Transverse colon (tissue), 4 donors: Measurements from ENCODE around the gene LRRC4C. TPM values are rescaled to one million over a fixed set of nuclear protein-coding genes. Genes with fewer than 3 reads are reported as not detected.

Source experiments
- DNase-seq: peaks from one replicate; pipeline ENCODE4 v3.0.0-alpha.2; 2019
- H3K27ac ChIP-seq, 4 donors: fragments of 200-600 bp; sonication (generic); 2 replicates each; pipeline ENCODE4 v1.5.1; 2016 to 2018; ENCODE audit warnings: inconsistent platforms in 4 of 4
- H3K27me3 ChIP-seq: fragments of 200-600 bp; sonication (generic); 2 replicates; pipeline ENCODE4 v1.5.1; 2017; ENCODE audit warnings: inconsistent platforms
- H3K36me3 ChIP-seq, 4 donors: fragments of 200-600 bp; sonication (generic); 2 replicates each; pipeline ENCODE4 v1.5.1; 2017 to 2019; ENCODE audit warnings: inconsistent platforms in 4 of 4
- H3K4me1 ChIP-seq, 4 donors: fragments of 200-600 bp; sonication (generic); 2 replicates each; pipeline ENCODE4 v1.5.1; 2017 to 2020; ENCODE audit warnings: inconsistent platforms in 4 of 4
- H3K4me3 ChIP-seq, 4 donors: fragments of 200-600 bp; sonication (generic); 1 replicate in 1 of 4; 2 replicates in 3 of 4; pipeline versions ENCODE4 v1.5.1 to v1.6.1; 2017 to 2019; ENCODE audit warnings: inconsistent platforms in 4 of 4
- H3K9me3 ChIP-seq, 2 donors: fragments of 200-600 bp; sonication (generic); 2 replicates each; pipeline ENCODE4 v1.5.1; 2017 to 2019; ENCODE audit warnings: inconsistent platforms in 2 of 2
- EP300 ChIP-seq: sonication (generic); formaldehyde crosslinking; IDR thresholded peaks from one replicate; pipeline ENCODE4 v1.6.1; 2017; ENCODE audit warnings: antibody characterized with exemption, low read depth
- POLR2A ChIP-seq: fragments of 450-650 bp; IDR thresholded peaks from one replicate; pipeline ENCODE4 v1.6.1; 2016; ENCODE audit warnings: antibody characterized with exemption, mild to moderate bottlenecking, moderate library complexity
- POLR2AphosphoS5 ChIP-seq, 3 donors: sonication (generic); formaldehyde crosslinking; IDR thresholded peaks; one replicate each; pipeline ENCODE4 v1.6.1; 2016; ENCODE audit warnings: antibody characterized with exemption in 3 of 3
- WGBS, 2 donors: methylation state at CpG; one replicate each; pipeline ENCODE4 v1.1.5; 2018; ENCODE audit warnings: low coverage in 1 of 2; 5-methylcytosine and 5-hydroxymethylcytosine counted together
- in situ Hi-C, 4 donors: fragments of 200-750 bp; cut with MboI; loops; one replicate each; pipeline versions ENCODE4 v1.15.0 to v1.15.1; 2017; ENCODE audit warnings: low sequenced_read_pairs in 3 of 4, low pct_ligation_motif_present in 1 of 4, low pct_unique_long_range_greater_than_20kb in 1 of 4
- intact Hi-C: fragments of 100-400 bp; cut with DNase I; formaldehyde crosslinking; loops from one replicate; pipeline ENCODE4 v1.15.1; 2023; ENCODE audit warnings: low total_unique reads
- total RNA-seq, 4 donors: library from RNA; depleted of rRNA; stranded (reverse); fragments of >200 nt; gene quantifications; one replicate each; pipeline ENCODE4 v1.1.0, GENCODE V29; 2016
- TF ChIP-seq, protein P1 (sequence below), 5 experiments: fragments of 200-600 bp in 3 of 5; fragments of 450-650 bp in 2 of 5; sonication (generic) in 3 of 5; IDR thresholded peaks; 1 replicate in 2 of 5; 2 replicates in 3 of 5; pipeline ENCODE4 v1.5.1; 2016 to 2017; ENCODE audit warnings: antibody characterized with exemption in 5 of 5, inconsistent platforms in 3 of 5, mild to moderate bottlenecking in 2 of 5, moderate library complexity in 1 of 5

LRRC4C gene
- total RNA-seq, 4 donors from 2014 or later, result 0.55 to 1.9 (median 0.64) TPM; not detected in 1

DNA sequence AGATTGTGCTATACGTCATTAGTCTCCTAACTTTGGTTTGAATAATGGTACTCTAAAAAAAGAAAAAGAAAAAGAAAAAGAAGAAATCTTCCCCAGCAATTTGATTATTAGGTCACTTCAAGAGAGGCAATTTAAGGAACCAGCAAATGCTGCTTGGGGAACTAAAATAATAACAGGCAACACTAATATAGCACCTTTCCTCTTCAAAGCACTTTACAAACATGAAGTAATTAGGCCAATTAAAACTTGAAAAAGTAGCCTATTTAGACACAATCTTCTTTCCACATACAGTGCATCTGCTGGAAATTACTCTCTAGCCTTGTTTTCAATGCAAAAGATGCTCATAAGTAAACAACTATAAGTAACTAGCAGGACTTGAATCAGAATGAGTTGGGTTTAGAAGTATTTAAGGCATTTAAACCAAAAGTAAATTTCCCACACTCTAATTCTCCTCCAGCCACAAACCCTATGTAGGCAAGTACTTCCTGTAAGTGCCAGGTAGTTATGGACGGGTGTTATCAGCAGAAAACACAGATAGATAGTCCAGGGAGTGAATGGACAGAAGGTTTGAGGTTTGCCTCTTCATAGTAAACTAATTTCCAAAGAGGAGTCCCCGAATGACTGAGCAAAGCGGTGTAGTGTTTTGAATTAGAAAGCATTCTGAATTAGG, 44.5 kb downstream of the LRRC4C start:
- H3K4me3 ChIP-seq, result no peak overlapping the region
- no peaks in the 10 kb centered on the region for H3K36me3 ChIP-seq
- no peaks in the 10 kb centered on the region for H3K9me3 ChIP-seq
- no peaks in the 10 kb centered on the region for H3K27me3 ChIP-seq
- no peak for DNase-seq
- H3K4me1 ChIP-seq, result no peaks in the 10 kb centered on the region
- intact Hi-C loops (no loop called here), in situ Hi-C loops (no loop called here)
- no peak overlapping the region for H3K27ac ChIP-seq
- TF ChIP-seq EP300 (no peak), POLR2AphosphoS5 (IDR thresholded peaks at IDR 0.05) (no peak), POLR2A (no peak)
- TF ChIP-seq, protein P1, sequence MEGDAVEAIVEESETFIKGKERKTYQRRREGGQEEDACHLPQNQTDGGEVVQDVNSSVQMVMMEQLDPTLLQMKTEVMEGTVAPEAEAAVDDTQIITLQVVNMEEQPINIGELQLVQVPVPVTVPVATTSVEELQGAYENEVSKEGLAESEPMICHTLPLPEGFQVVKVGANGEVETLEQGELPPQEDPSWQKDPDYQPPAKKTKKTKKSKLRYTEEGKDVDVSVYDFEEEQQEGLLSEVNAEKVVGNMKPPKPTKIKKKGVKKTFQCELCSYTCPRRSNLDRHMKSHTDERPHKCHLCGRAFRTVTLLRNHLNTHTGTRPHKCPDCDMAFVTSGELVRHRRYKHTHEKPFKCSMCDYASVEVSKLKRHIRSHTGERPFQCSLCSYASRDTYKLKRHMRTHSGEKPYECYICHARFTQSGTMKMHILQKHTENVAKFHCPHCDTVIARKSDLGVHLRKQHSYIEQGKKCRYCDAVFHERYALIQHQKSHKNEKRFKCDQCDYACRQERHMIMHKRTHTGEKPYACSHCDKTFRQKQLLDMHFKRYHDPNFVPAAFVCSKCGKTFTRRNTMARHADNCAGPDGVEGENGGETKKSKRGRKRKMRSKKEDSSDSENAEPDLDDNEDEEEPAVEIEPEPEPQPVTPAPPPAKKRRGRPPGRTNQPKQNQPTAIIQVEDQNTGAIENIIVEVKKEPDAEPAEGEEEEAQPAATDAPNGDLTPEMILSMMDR (IDR thresholded peaks at IDR 0.05), result no peak
- 62 to 86% methylated on average over 4 of the region's 4 CpGs for WGBS, 2 donors

DNA sequence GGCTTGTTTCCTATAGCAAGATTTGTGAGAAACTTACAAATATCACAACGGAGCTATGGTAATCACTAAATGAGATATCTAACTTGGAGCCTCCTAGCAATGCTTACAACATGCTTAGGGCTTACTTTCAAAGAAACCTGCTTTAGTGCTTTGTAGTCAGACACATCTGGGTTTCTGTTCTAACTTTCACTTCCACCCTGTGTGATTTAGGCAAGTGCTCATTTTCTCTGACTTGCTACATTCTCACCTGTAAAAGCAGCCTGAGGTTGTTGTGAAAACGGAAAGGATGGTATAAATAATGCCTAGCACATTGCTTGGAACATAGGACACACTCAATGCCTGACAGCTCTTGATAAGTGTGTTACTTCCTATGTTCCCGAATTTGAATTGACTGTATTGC, 45.6 kb downstream of the LRRC4C start:
- DNase-seq, result no peak
- Histone ChIP-seq H3K27ac (no peak overlapping the region), H3K4me1 (no peaks in the 10 kb centered on the region), H3K9me3 (no peaks in the 10 kb centered on the region), H3K36me3 (no peaks in the 10 kb centered on the region), H3K27me3 (no peaks in the 10 kb centered on the region), H3K4me3 (no peak overlapping the region)
- intact Hi-C loops, result no loop called here
- in situ Hi-C loops, result no loop called here
- 33 to 38% methylated on average over 3 of the region's 3 CpGs for WGBS, 2 donors
- TF ChIP-seq POLR2A, result no peak
- no peak for TF ChIP-seq EP300
- TF ChIP-seq, protein P1 (IDR thresholded peaks at IDR 0.05), result no peak
- no peak for TF ChIP-seq POLR2AphosphoS5 (IDR thresholded peaks at IDR 0.05)

DNA sequence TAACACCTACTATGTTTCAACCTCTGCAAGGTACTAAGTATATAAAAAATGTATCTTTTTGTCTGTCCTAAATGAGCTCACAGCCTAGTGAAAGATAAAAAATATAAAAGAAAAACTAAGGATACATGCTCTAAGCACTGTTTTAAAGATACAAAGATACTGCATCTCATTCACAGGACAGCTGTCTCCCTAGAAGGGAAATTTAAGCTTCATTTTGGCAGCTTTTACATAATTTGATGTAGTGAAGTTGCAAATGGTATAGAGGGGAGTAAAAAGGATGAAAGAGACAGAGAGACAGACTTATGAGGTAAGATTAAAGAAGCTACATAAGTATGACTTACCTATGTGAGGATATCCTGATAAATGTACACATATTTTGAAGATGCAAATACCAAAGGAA, 53.6 kb downstream of the LRRC4C start:
- H3K36me3 ChIP-seq, result no peaks in the 10 kb centered on the region
- H3K27me3 ChIP-seq, result no peaks in the 10 kb centered on the region
- no peaks in the 10 kb centered on the region for H3K9me3 ChIP-seq
- TF ChIP-seq EP300 (no peak), POLR2AphosphoS5 (IDR thresholded peaks at IDR 0.05) (no peak), POLR2A (no peak)
- TF ChIP-seq, protein P1 (IDR thresholded peaks at IDR 0.05), result no peak
- no peak overlapping the region for H3K4me3 ChIP-seq
- no peak for DNase-seq
- no peaks in the 10 kb centered on the region for H3K4me1 ChIP-seq
- intact Hi-C loops (no loop called here), in situ Hi-C loops (no loop called here)
- H3K27ac ChIP-seq, result no peak overlapping the region

DNA sequence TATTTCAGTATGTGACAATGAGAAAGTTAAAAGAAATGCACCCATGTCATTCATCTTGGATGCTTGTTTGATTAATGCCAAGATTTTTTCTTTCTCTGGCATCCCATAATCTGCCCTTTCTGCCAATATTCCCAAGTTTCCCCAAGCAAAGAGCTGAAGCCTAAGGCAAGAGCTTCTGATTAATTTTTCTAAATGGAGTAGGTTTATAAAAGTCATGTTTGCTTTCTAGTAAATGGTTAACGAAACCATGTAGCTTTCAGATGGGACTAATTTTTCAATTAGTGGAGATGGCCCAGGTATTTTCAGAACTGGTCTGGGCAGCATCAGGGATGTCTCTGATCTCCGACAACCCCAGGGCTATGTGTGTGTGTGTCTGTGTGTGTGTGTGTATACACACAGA, 55.3 kb downstream of the LRRC4C start:
- no peaks in the 10 kb centered on the region for H3K9me3 ChIP-seq
- TF ChIP-seq, protein P1 (IDR thresholded peaks at IDR 0.05), result no peak
- no peak for TF ChIP-seq POLR2AphosphoS5 (IDR thresholded peaks at IDR 0.05)
- no peak for TF ChIP-seq EP300
- H3K27ac ChIP-seq, result no peak overlapping the region
- H3K27me3 ChIP-seq, result no peaks in the 10 kb centered on the region
- no peak overlapping the region for H3K4me3 ChIP-seq
- 56 to 67% methylated on average over 1 to 2 of the region's 2 CpGs for WGBS, 2 donors
- intact Hi-C loops, result no loop called here
- in situ Hi-C loops, result no loop called here
- no peaks in the 10 kb centered on the region for H3K4me1 ChIP-seq
- DNase-seq, result no peak
- H3K36me3 ChIP-seq, result no peaks in the 10 kb centered on the region
